Right lobe of liver (tissue), 6 donors: ENCODE data around the gene EFNA5. TPM values are rescaled to one million over a fixed set of nuclear protein-coding genes. Genes with fewer than 3 reads are reported as not detected.

Experiments used
- ATAC-seq, 4 donors: fragments of 200-7000 bp; cut with Tn5 transposase; one replicate each; pipeline ENCODE4 v1.9.1; 2020; ENCODE audit warnings: mild to moderate bottlenecking in 4 of 4, moderate library complexity in 4 of 4
- DNase-seq, 3 donors: peaks; one replicate each; pipeline ENCODE4 v3.0.0-alpha.2; 2020
- H3K27ac ChIP-seq, 3 donors: fragments of 200-600 bp; one replicate each; pipeline ENCODE4 v1.8.0; 2022
- H3K27me3 ChIP-seq, 2 donors: fragments of 200-600 bp; one replicate each; pipeline ENCODE4 v1.8.0; 2022
- H3K36me3 ChIP-seq, 4 donors: fragments of 200-600 bp; sonication (generic) in 1 of 4; one replicate each; pipeline versions ENCODE4 v1.5.1 to v1.8.0; 2017 to 2022; ENCODE audit warnings: control low read depth in 1 of 4
- H3K4me1 ChIP-seq, 4 donors: fragments of 200-600 bp; sonication (generic) in 1 of 4; one replicate each; pipeline versions ENCODE4 v1.5.1 to v1.8.0; 2017 to 2022; ENCODE audit warnings: control low read depth in 1 of 4
- H3K4me3 ChIP-seq, 3 donors: fragments of 200-600 bp; one replicate each; pipeline ENCODE4 v1.8.0; 2022
- H3K9me3 ChIP-seq, 4 donors: fragments of 200-600 bp; sonication (generic) in 1 of 4; one replicate each; pipeline versions ENCODE4 v1.5.1 to v1.8.0; 2017 to 2022; ENCODE audit warnings: control low read depth in 1 of 4
- CTCF ChIP-seq, 4 donors: fragments of 200-600 bp in 3 of 4; fragments of 450-650 bp in 1 of 4; IDR thresholded peaks; one replicate each; pipeline versions ENCODE4 v1.5.1 to v1.8.0; 2016 to 2022; ENCODE audit warnings: antibody characterized with exemption in 4 of 4, mild to moderate bottlenecking in 2 of 4
- POLR2A ChIP-seq: fragments of 450-650 bp; IDR thresholded peaks from one replicate; pipeline ENCODE4 v1.6.1; 2017; ENCODE audit warnings: antibody characterized with exemption, mild to moderate bottlenecking
- WGBS: methylation state at CpG from one replicate; pipeline ENCODE4 v1.1.6; 2018; ENCODE audit warnings: low coverage, low lambda C conversion rate; ENCODE audit not compliant: insufficient coverage; ENCODE audit errors: missing lambda C conversion rate; 5-methylcytosine and 5-hydroxymethylcytosine counted together
- intact Hi-C, 2 donors: fragments of 100-400 bp; cut with DNase I; formaldehyde crosslinking; loops; one replicate each; pipeline versions ENCODE4 v1.11.2 to v1.14.1; 2022
- total RNA-seq, 6 experiments: library from RNA; depleted of rRNA in 2 of 6; stranded (reverse); fragments of >200 nt in 2 of 6; fragmentation: NEBNext Ultra II Directional in 3 of 6; extraction: Animal tissue kit (Norgen Biotek cat#: 25700) in 3 of 6; gene quantifications; one replicate each; pipeline versions ENCODE4 v1.1.0 to v1.2.4, GENCODE V29; 2016 to 2023
- donor health status: DM: no; HTN: yes; CAD: no.
- donor health status: DM: no; HTN: no; CAD: no.
- donor health status: DM: no; HTN: no; CAD: no.
- donor health status: DM: no; HTN: yes; CAD: no.
- donor health status: DM: no; HTN: yes; CAD: no.

The EFNA5 gene
- total RNA-seq, 6 experiments from 2014 or later: 0.18 to 11.7 (median 1.4) TPM

GRCh38 chr5:107634981-107635848 lies 35.5 kb downstream of the EFNA5 start:
- no peaks in the 10 kb centered on the region for H3K4me1 ChIP-seq
- no peak for DNase-seq
- H3K9me3 ChIP-seq: no peaks in the 10 kb centered on the region
- 74% methylated on average over 7 of the region's 7 CpGs for WGBS
- H3K4me3 ChIP-seq: no peak overlapping the region
- no peak for TF ChIP-seq CTCF (IDR thresholded peaks at IDR 0.05)
- no peak for TF ChIP-seq POLR2A
- H3K27ac ChIP-seq: no peak overlapping the region
- intact Hi-C loops: no loop called here
- no peak for ATAC-seq
- H3K27me3 ChIP-seq: no peaks in the 10 kb centered on the region
- no peaks in the 10 kb centered on the region for H3K36me3 ChIP-seq

GRCh38 chr5:107633171-107633901 lies 37.4 kb downstream of the EFNA5 start:
- ATAC-seq (no peak), DNase-seq (no peak)
- H3K9me3 ChIP-seq: no peaks in the 10 kb centered on the region
- no peaks in the 10 kb centered on the region for H3K27me3 ChIP-seq
- no peak overlapping the region for H3K4me3 ChIP-seq
- H3K36me3 ChIP-seq: no peaks in the 10 kb centered on the region
- TF ChIP-seq POLR2A (no peak), CTCF (IDR thresholded peaks at IDR 0.05) (no peak)
- WGBS: 75% methylated on average over 11 of the region's 11 CpGs
- H3K4me1 ChIP-seq: no peaks in the 10 kb centered on the region
- intact Hi-C loops: no loop called here
- no peak overlapping the region for H3K27ac ChIP-seq

GRCh38 chr5:107631805-107632362 lies 38.9 kb downstream of the EFNA5 start:
- no peak for ATAC-seq
- 62% methylated on average over 4 of the region's 4 CpGs for WGBS

GRCh38 chr5:107630184-107630583 lies 40.6 kb downstream of the EFNA5 start:
- WGBS: 89% methylated on average over 2 of the region's 2 CpGs

More at GRCh38 chr5:107631805-107632362, 38.9 kb downstream of the EFNA5 start:
- no peaks in the 10 kb centered on the region for H3K9me3 ChIP-seq
- no peak for TF ChIP-seq CTCF (IDR thresholded peaks at IDR 0.05)
- no peak for TF ChIP-seq POLR2A
- H3K36me3 ChIP-seq: no peaks in the 10 kb centered on the region
- no peak overlapping the region for H3K4me3 ChIP-seq
- H3K4me1 ChIP-seq: no peaks in the 10 kb centered on the region
- no peak for DNase-seq
- H3K27ac ChIP-seq: no peak overlapping the region
- intact Hi-C loops: no loop called here
- H3K27me3 ChIP-seq: no peaks in the 10 kb centered on the region

More at GRCh38 chr5:107630184-107630583, 40.6 kb downstream of the EFNA5 start:
- no peaks in the 10 kb centered on the region for H3K36me3 ChIP-seq
- no peak overlapping the region for H3K4me3 ChIP-seq
- intact Hi-C loops: no loop called here
- H3K4me1 ChIP-seq: no peaks in the 10 kb centered on the region
- ATAC-seq (no peak), DNase-seq (no peak)
- TF ChIP-seq POLR2A: no peak
- no peaks in the 10 kb centered on the region for H3K27me3 ChIP-seq
- no peaks in the 10 kb centered on the region for H3K9me3 ChIP-seq
- no peak overlapping the region for H3K27ac ChIP-seq
